H1 (cell line): Measurements from ENCODE around the gene CST7. TPM values are rescaled to one million over a fixed set of nuclear protein-coding genes. Genes with fewer than 3 reads are reported as not detected.

Experiments
- CTCF ChIA-PET: fragments of 300-600 bp; sonication (Branson Sonifier 250); formaldehyde crosslinking; loops from one replicate; lab custom pipeline; 2021; ENCODE audit not compliant: partially characterized antibody; lab: Charles Lee
- POLR2A ChIA-PET: fragments of 300-600 bp; sonication (Branson Sonifier 250); formaldehyde crosslinking; loops from one replicate; lab custom pipeline; 2021; ENCODE audit warnings: inconsistent platforms; ENCODE audit not compliant: partially characterized antibody; lab: Charles Lee
- DNase-seq, 2 experiments: peaks; one replicate each; pipeline versions ENCODE4 v3.0.0 to v3.0.0-alpha.2; 2010 to 2022; ENCODE audit warnings: low spot score in 2 of 2, low read depth in 1 of 2, mixed read lengths in 1 of 2
- FAIRE-seq: peaks from 2 replicates; lab custom pipeline; 2011; peaks lifted over from hg19 to GRCh38; lab: Jason Lieb, UNC
- H2AFZ ChIP-seq: 2 replicates; pipeline ENCODE4 v1.8.1; 2012; ENCODE audit warnings: low read length, inconsistent platforms
- H2AK5ac ChIP-seq: 2 replicates; pipeline ENCODE4 v1.6.1; 2013; ENCODE audit warnings: low read depth, low read length
- H2BK120ac ChIP-seq: replicated peaks from 2 replicates; pipeline ENCODE3; 2013; ENCODE audit warnings: low read depth, low read length, inconsistent platforms
- H2BK12ac ChIP-seq: 2 replicates; pipeline ENCODE4 v1.6.1; 2013; ENCODE audit warnings: low read depth, low read length
- H2BK15ac ChIP-seq: 2 replicates; pipeline ENCODE4 v1.6.1; 2013; ENCODE audit warnings: low read length
- H2BK20ac ChIP-seq: 2 replicates; pipeline ENCODE4 v1.6.1; 2013; ENCODE audit warnings: low read length
- H2BK5ac ChIP-seq: 2 replicates; pipeline ENCODE4 v1.6.1; 2013; ENCODE audit warnings: low read depth, low read length
- H3K14ac ChIP-seq: 2 replicates; pipeline ENCODE4 v1.6.1; 2013; ENCODE audit warnings: inconsistent platforms; ENCODE audit not compliant: insufficient read length
- H3K18ac ChIP-seq: 2 replicates; pipeline ENCODE4 v1.6.1; 2013; ENCODE audit warnings: low read length; ENCODE audit errors: extremely low read depth
- H3K23ac ChIP-seq: 2 replicates; pipeline ENCODE4 v1.6.1; 2013; ENCODE audit warnings: inconsistent platforms; ENCODE audit not compliant: insufficient read length
- H3K23me2 ChIP-seq: 2 replicates; pipeline ENCODE4 v1.6.1; 2013; ENCODE audit warnings: low read depth, low read length
- H3K27ac ChIP-seq: 2 replicates; pipeline ENCODE4 v1.6.1; 2011; ENCODE audit warnings: low read depth, low read length, inconsistent platforms
- H3K27me3 ChIP-seq, 4 experiments: replicated peaks in 1 of 4; 1 replicate in 1 of 4; 2 replicates in 3 of 4; pipeline versions ENCODE4 v1.6.1 to v1.8.1; 2011 to 2013; ENCODE audit warnings: low read length in 3 of 4, mild to moderate bottlenecking in 3 of 4, inconsistent platforms in 2 of 4, mixed read lengths in 2 of 4, moderate library complexity in 1 of 4; ENCODE audit not compliant: control insufficient read depth in 3 of 4, insufficient read depth in 3 of 4; ENCODE audit errors: extremely low read depth in 1 of 4
- H3K36me3 ChIP-seq, 4 experiments: 2 replicates each; pipeline versions ENCODE4 v1.6.1 to v1.8.1; 2011 to 2013; ENCODE audit warnings: mild to moderate bottlenecking in 4 of 4, low read length in 3 of 4, moderate library complexity in 2 of 4, control low read depth in 1 of 4, inconsistent platforms in 1 of 4; ENCODE audit not compliant: insufficient read depth in 4 of 4, control insufficient read depth in 2 of 4
- H3K4ac ChIP-seq: replicated peaks from 2 replicates; pipeline ENCODE3; 2013; ENCODE audit warnings: low read length, low read depth, mixed read lengths, inconsistent platforms; ENCODE audit not compliant: insufficient read length
- H3K4me1 ChIP-seq, 4 experiments: replicated peaks in 1 of 4; 1 replicate in 1 of 4; 2 replicates in 3 of 4; pipeline versions ENCODE4 v1.6.1 to v1.8.1; 2011 to 2013; ENCODE audit warnings: low read length in 3 of 4, inconsistent platforms in 2 of 4, mixed read lengths in 1 of 4; ENCODE audit not compliant: insufficient read depth in 4 of 4, control insufficient read depth in 3 of 4
- H3K4me2 ChIP-seq, 2 experiments: 2 replicates each; pipeline versions ENCODE4 v1.6.1 to v1.8.1; 2011 to 2013; ENCODE audit warnings: low read depth in 2 of 2, low read length in 2 of 2, control low read depth in 1 of 2, inconsistent platforms in 1 of 2, mild to moderate bottlenecking in 1 of 2; ENCODE audit not compliant: insufficient read depth in 1 of 2
- H3K4me3 ChIP-seq, 4 experiments: fragments of 200-600, 300-600 bp in 1 of 4; sonication (generic), shearing (Covaris generic), sonication (Bioruptor Twin) in 1 of 4; 2 replicates each; pipeline versions ENCODE4 v1.5.1 to v1.8.1; 2011 to 2016; ENCODE audit warnings: low read length in 4 of 4, low read depth in 3 of 4, control low read depth in 2 of 4, inconsistent platforms in 2 of 4, mild to moderate bottlenecking in 2 of 4, mixed read lengths in 1 of 4, moderate library complexity in 1 of 4; ENCODE audit not compliant: insufficient read depth in 2 of 4; ENCODE audit errors: extremely low read depth in 1 of 4
- H3K56ac ChIP-seq: replicated peaks from 2 replicates; pipeline ENCODE3; 2013; ENCODE audit warnings: low read depth, mild to moderate bottlenecking, mixed read lengths, low read length, inconsistent platforms; ENCODE audit not compliant: insufficient read length
- H3K79me1 ChIP-seq: 2 replicates; pipeline ENCODE4 v1.6.1; 2013; ENCODE audit warnings: low read depth, low read length, control low read depth
- H3K79me2 ChIP-seq, 2 experiments: 2 replicates each; pipeline versions ENCODE4 v1.6.1 to v1.8.1; 2012 to 2013; ENCODE audit warnings: low read length in 2 of 2, mild to moderate bottlenecking in 2 of 2, inconsistent platforms in 1 of 2; ENCODE audit not compliant: insufficient read depth in 2 of 2, control insufficient read depth in 1 of 2
- H3K9ac ChIP-seq, 4 experiments: replicated peaks in 1 of 4; 1 replicate in 1 of 4; 2 replicates in 3 of 4; pipeline versions ENCODE4 v1.6.1 to v1.8.1; 2011 to 2013; ENCODE audit warnings: low read depth in 3 of 4, low read length in 3 of 4, control low read depth in 2 of 4, mild to moderate bottlenecking in 2 of 4, moderate library complexity in 2 of 4, inconsistent platforms in 1 of 4; ENCODE audit errors: extremely low read depth in 1 of 4
- H3K9me3 ChIP-seq, 2 experiments: 2 replicates each; pipeline versions ENCODE4 v1.6.1 to v1.8.1; 2012 to 2013; ENCODE audit warnings: mild to moderate bottlenecking in 2 of 2, moderate library complexity in 2 of 2, control low read depth in 1 of 2, inconsistent platforms in 1 of 2, low read depth in 1 of 2, low read length in 1 of 2, mixed read lengths in 1 of 2; ENCODE audit not compliant: insufficient read depth in 2 of 2
- H4K20me1 ChIP-seq, 2 experiments: replicated peaks in 1 of 2; 2 replicates each; pipeline versions ENCODE3 to v1.8.1; 2011 to 2013; ENCODE audit warnings: inconsistent platforms in 2 of 2, low read length in 2 of 2, mild to moderate bottlenecking in 1 of 2; ENCODE audit not compliant: insufficient read depth in 2 of 2, control insufficient read depth in 1 of 2
- H4K5ac ChIP-seq: 2 replicates; pipeline ENCODE4 v1.6.1; 2013; ENCODE audit warnings: low read length, low read depth, mixed read lengths, inconsistent platforms; ENCODE audit not compliant: insufficient read length
- H4K8ac ChIP-seq: 2 replicates; pipeline ENCODE4 v1.8.0; 2013; ENCODE audit warnings: mild to moderate bottlenecking, moderate library complexity, low read length, inconsistent platforms; ENCODE audit not compliant: insufficient read depth; ENCODE audit errors: extremely low read depth
- H4K91ac ChIP-seq: replicated peaks from 2 replicates; pipeline ENCODE3; 2013; ENCODE audit warnings: low read length, mixed read lengths, inconsistent platforms; ENCODE audit not compliant: insufficient read length
- CHD2 ChIP-seq: IDR thresholded peaks from 2 replicates; pipeline ENCODE4 v1.6.1; 2012; ENCODE audit warnings: low read length, improper control_type of control experiment
- GTF2F1 ChIP-seq: IDR thresholded peaks from 2 replicates; pipeline ENCODE4 v1.6.1; 2012; ENCODE audit warnings: low read depth, low read length, improper control_type of control experiment, borderline replicate concordance
- POLR2AphosphoS5 ChIP-seq: IDR thresholded peaks from 2 replicates; pipeline ENCODE4 v1.6.1; 2011; ENCODE audit warnings: low read depth, low read length
- SP1 ChIP-seq: IDR thresholded peaks from 2 replicates; pipeline ENCODE4 v1.6.1; 2011; ENCODE audit warnings: low read depth, low read length
- YY1 ChIP-seq: IDR thresholded peaks from 2 replicates; pipeline ENCODE4 v1.6.1; 2011; ENCODE audit warnings: low read depth, mild to moderate bottlenecking, low read length
- ZNF274 ChIP-seq: IDR thresholded peaks from 2 replicates; pipeline ENCODE4 v1.7.0; 2012; ENCODE audit warnings: low read length, borderline replicate concordance; ENCODE audit errors: extremely low read depth
- WGBS, 2 experiments: shearing (Covaris generic) in 1 of 2; methylation state at CpG; one replicate each; pipeline versions ENCODE4 v1.1.6 to v1.1.7; 2013 to 2015; ENCODE audit warnings: low lambda C conversion rate in 2 of 2, mixed read lengths in 2 of 2, inconsistent platforms in 1 of 2, low coverage in 1 of 2, missing lambda C conversion rate in 1 of 2; ENCODE audit not compliant: insufficient replicate concordance in 2 of 2, insufficient coverage in 1 of 2, insufficient read length in 1 of 2; ENCODE audit errors: extremely low coverage in 1 of 2, missing lambda C conversion rate in 1 of 2; 5-methylcytosine and 5-hydroxymethylcytosine counted together
- polyA plus RNA-seq, 7 experiments: library from polyadenylated mRNA; depleted of rRNA in 3 of 7; stranded (reverse) in 5 of 7; unstranded in 2 of 7; fragments of >200 nt in 5 of 7; fragments of 200-250 nt in 2 of 7; gene quantifications; 1 replicate in 5 of 7; 2 replicates in 1 of 7; 4 replicates in 1 of 7; pipeline versions ENCODE4 v1.2.1 to v1.2.3, GENCODE V29; 2011 to 2013; ENCODE audit warnings: missing spikeins in 2 of 7, mixed read lengths in 2 of 7
- total RNA-seq: library from RNA; stranded (reverse); fragmentation: NEBNext Ultra II Directional; extraction: Animal tissue kit (Norgen Biotek cat#: 25700); gene quantifications from 2 replicates; pipeline ENCODE4 v1.2.1, GENCODE V29; 2021

Gene CST7
- total and polyA plus RNA-seq, 2 of the 8 experiments (the other 6 are each of a cell fraction or from before 2014, with no cell fraction given), result not detected

GRCh38 chr20:24958506-24959385 lies 9.7 kb downstream of the CST7 start:
- Histone ChIP-seq H2BK20ac (no peak overlapping the region), H3K14ac (no peak overlapping the region), H2AFZ (no peak overlapping the region), H2AK5ac (no peak overlapping the region), H3K18ac (no peak overlapping the region), H3K79me1 (no peaks in the 10 kb centered on the region), H3K27ac (no peak overlapping the region), H3K4me3 (no peak overlapping the region), H2BK15ac (no peak overlapping the region), H4K20me1 (peaks cover 0 to 2% of the 10 kb centered on the region in 2 experiments), H3K4me1 (peaks cover 0 to 2% (median 0%) of the 10 kb centered on the region in 4 experiments; a peak in 1 of 7 replicates), H3K4me2 (no peak overlapping the region), H3K4ac (no peak overlapping the region), H3K9me3 (no peaks in the 10 kb centered on the region), H2BK5ac (no peak overlapping the region), H3K23me2 (no peaks in the 10 kb centered on the region), H3K79me2 (no peaks in the 10 kb centered on the region), H2BK12ac (no peak overlapping the region), H4K8ac (no peak overlapping the region), H4K5ac (no peak overlapping the region), H3K36me3 (peaks cover 0 to 10% (median 7%) of the 10 kb centered on the region in 4 experiments; a peak in 5 of 8 replicates), H3K27me3 (no peaks in the 10 kb centered on the region), H3K23ac (no peak overlapping the region), H2BK120ac (no peak overlapping the region), H4K91ac (no peak overlapping the region), H3K56ac (no peak overlapping the region), H3K9ac (no peak overlapping the region)
- no peak for FAIRE-seq
- 89% methylated on average over 17 of the region's 20 CpGs; no CpG with 5 or more reads in 1 of the 2 experiments for WGBS, 2 experiments
- POLR2A ChIA-PET, result no interaction called here
- CTCF ChIA-PET, result no interaction called here
- no peak for DNase-seq
- TF ChIP-seq CHD2, result no peak
- TF ChIP-seq ZNF274, result no peak
- no peak for TF ChIP-seq YY1
- no peak for TF ChIP-seq GTF2F1
- TF ChIP-seq SP1, result no peak
- TF ChIP-seq POLR2AphosphoS5, result no peak
